K562 (cell line): ENCODE measurements around the gene TRIP11. TPM values are rescaled to one million over a fixed set of nuclear protein-coding genes. Genes with fewer than 3 reads are reported as not detected.
A peak's percentile ranks its signal among the peaks of the same experiment; 100 is the strongest.

Source experiments
- BMI1 ChIP-seq: fragments of 150-350 bp; IDR thresholded peaks from 2 replicates; pipeline ENCODE4 v1.6.1; 2014; ENCODE audit warnings: low read length
- CAMTA2 ChIP-seq: fragments of 250-450 bp; sonication (Bioruptor Pico); conservative IDR thresholded peaks from 2 replicates; pipeline ENCODE4 v1.5.1; 2022
- NR4A1 ChIP-seq, 2 experiments: fragments of 250-450 bp in 1 of 2; fragments of 450-650 bp in 1 of 2; sonication (Bioruptor Pico) in 1 of 2; IDR thresholded peaks; 2 replicates each; pipeline versions ENCODE4 v1.4.0 to v1.6.1; 2016 to 2020; ENCODE audit warnings: mild to moderate bottlenecking in 2 of 2, missing compliant biosample characterization in 1 of 2, missing genetic modification characterization in 1 of 2, moderate library complexity in 1 of 2
- REST ChIP-seq, 2 experiments: fragments of 450-650 bp; formaldehyde crosslinking in 1 of 2; IDR thresholded peaks; 2 replicates each; pipeline versions ENCODE4 v1.4.0 to v1.6.1; 2014 to 2020; ENCODE audit warnings: mild to moderate bottlenecking in 2 of 2, borderline replicate concordance in 1 of 2, low read depth in 1 of 2
- SIN3A ChIP-seq, 2 experiments: fragments of 150-350 bp in 1 of 2; IDR thresholded peaks; 2 replicates each; pipeline ENCODE4 v1.6.1; 2011 to 2016; ENCODE audit warnings: borderline replicate concordance in 2 of 2, low read depth in 2 of 2, low read length in 2 of 2, mild to moderate bottlenecking in 2 of 2, moderate library complexity in 2 of 2; ENCODE audit not compliant: control insufficient read depth in 1 of 2
- SMARCB1 ChIP-seq: IDR thresholded peaks from 2 replicates; pipeline ENCODE4 v1.6.1; 2011; ENCODE audit warnings: improper control_type of control experiment, low read depth; ENCODE audit not compliant: insufficient read length
- TFE3 ChIP-seq: fragments of 450-650 bp; formaldehyde crosslinking; IDR thresholded peaks from 2 replicates; pipeline ENCODE4 v1.4.0; 2020; ENCODE audit warnings: mild to moderate bottlenecking, mixed read lengths
- ZNF280B ChIP-seq: fragments of 250-450 bp; sonication (Bioruptor Pico); IDR thresholded peaks from 2 replicates; pipeline ENCODE4 v1.5.1; 2021; ENCODE audit warnings: mild to moderate bottlenecking
- ZNF282 ChIP-seq: sonication (generic); formaldehyde crosslinking; IDR thresholded peaks from 2 replicates; pipeline ENCODE4 v1.8.1; 2023; ENCODE audit warnings: missing genetic modification reagents
- ZNF655 ChIP-seq: fragments of 250-450 bp; sonication (Bioruptor Pico); IDR thresholded peaks from 2 replicates; pipeline ENCODE4 v1.5.0; 2021
- polyA plus RNA-seq, 8 experiments: library from polyadenylated mRNA; depleted of rRNA in 4 of 8; stranded (reverse) in 5 of 8; unstranded in 3 of 8; fragments of >200 nt; fragmentation: Nextera tagmentation in 2 of 8; fragmentation: Illumina TruSeq in 1 of 8; extraction: Ambion mirVana in 2 of 8; extraction: Trizol in 1 of 8; gene quantifications; 2 replicates each; pipeline versions ENCODE4 v1.2.1 to v1.2.3, GENCODE V29; 2011 to 2014; ENCODE audit warnings: inconsistent platforms in 1 of 8, missing spikeins in 1 of 8
- total RNA-seq, 7 experiments: library from RNA; depleted of rRNA in 6 of 7; stranded (reverse); fragments of >200 nt in 6 of 7; fragmentation: Illumina TruSeq in 2 of 7; extraction: Trizol in 2 of 7; gene quantifications; 2 replicates each; pipeline versions ENCODE4 v1.2.1 to v1.2.3, GENCODE V29; 2011 to 2021; ENCODE audit warnings: low replicate concordance in 1 of 7

The TRIP11 gene
- total and polyA plus RNA-seq, 9 of the 15 experiments (the other 6 are each of a cell fraction or from before 2014, with no cell fraction given), result 4.0 to 20.0 (median 10.9) TPM

- TF ChIP-seq REST (IDR thresholded peaks at IDR 0.05; ENCODE audit: borderline replicate concordance), result 0 out of 2 replicates have a peak, but pooled peaks have one; percentile 12
- no peak for TF ChIP-seq REST (CRISPR knock-in tag; IDR thresholded peaks at IDR 0.05; ENCODE audit: low read depth)
- TF ChIP-seq ZNF655, result no peak
- no peak for TF ChIP-seq NR4A1 (CRISPR knock-in tag; IDR thresholded peaks at IDR 0.05)
- TF ChIP-seq NR4A1 (tag; IDR thresholded peaks at IDR 0.05), result no peak
- TF ChIP-seq ZNF282 (CRISPR knock-in tag), result no peak
- no peak for TF ChIP-seq ZNF280B
- TF ChIP-seq TFE3, result no peak
- TF ChIP-seq SIN3A (IDR thresholded peaks at IDR 0.05; ENCODE audit: borderline replicate concordance in 2 of 2, control insufficient read depth in 1 of 2, low read depth in 2 of 2, low read length in 2 of 2), result 0 out of 4 replicates have a peak, but pooled peaks of 1 of the 2 experiments have one; percentile 15
- TF ChIP-seq CAMTA2 (CRISPR knock-in tag), result no peak
- no peak for TF ChIP-seq BMI1
- no peak for TF ChIP-seq SMARCB1
Observed at GRCh38 chr14:92039063-92039718, 668 bp downstream of the TRIP11 start (continued).
